GM19438 (cell line): ENCODE results near the gene ANKS1B.
"Not testable (repeated sequence)": the region's sequence is repeated elsewhere in the genome, so short reads cannot be mapped to it uniquely, and the experiment has no call there.

ENCODE experiments used
- ATAC-seq: cut with Tn5 transposase; IDR thresholded peaks from one replicate; pipeline ENCODE4 v1.9.1; 2021; ENCODE audit warnings: low read depth; ENCODE audit not compliant: unreplicated experiment

ANKS1B gene

GRCh38 chr12:98998697-98999299, 985.9 kb downstream of the ANKS1B start:
- peak; percentile 92 for ATAC-seq

GRCh38 chr12:98997899-98998298, 986.8 kb downstream of the ANKS1B start:
- ATAC-seq = no peak

GRCh38 chr12:98990648-98991047, 994.1 kb downstream of the ANKS1B start:
- ATAC-seq = no peak

GRCh38 chr12:98985156-98985555, 999.6 kb downstream of the ANKS1B start:
- no peak for ATAC-seq

- ATAC-seq = no peak
These were observed 1001.1 kb downstream of the ANKS1B start for GRCh38 chr12:98983647-98984046.

GRCh38 chr12:98980508-98980907, 1004.2 kb downstream of the ANKS1B start:
- no peak for ATAC-seq

- ATAC-seq = no peak
These were observed 1007.5 kb downstream of the ANKS1B start for GRCh38 chr12:98977186-98977585.

- ATAC-seq = no peak
These were observed 1009.9 kb downstream of the ANKS1B start for GRCh38 chr12:98974767-98975381.

GRCh38 chr12:98973395-98973794, 1011.3 kb downstream of the ANKS1B start:
- no peak for ATAC-seq

- ATAC-seq = no peak
These were observed 1013.8 kb downstream of the ANKS1B start for GRCh38 chr12:98970950-98971349.

- ATAC-seq = no peak
These were observed 1014.5 kb downstream of the ANKS1B start for GRCh38 chr12:98970210-98970609.

GRCh38 chr12:98968896-98969295, 1015.8 kb downstream of the ANKS1B start:
- ATAC-seq = no peak

- ATAC-seq = not testable (repeated sequence)
These were observed 1027.6 kb downstream of the ANKS1B start for GRCh38 chr12:98957135-98957534.

- peak; percentile 71 for ATAC-seq
These were observed 1029.5 kb downstream of the ANKS1B start for GRCh38 chr12:98955284-98955683.

- no peak for ATAC-seq
These were observed 1030.2 kb downstream of the ANKS1B start for GRCh38 chr12:98954506-98954905.

- ATAC-seq = no peak
These were observed 1033.3 kb downstream of the ANKS1B start for GRCh38 chr12:98951406-98951805.

GRCh38 chr12:98948343-98948949, 1036.3 kb downstream of the ANKS1B start:
- ATAC-seq = no peak

- ATAC-seq = no peak
These were observed 1038.9 kb downstream of the ANKS1B start for GRCh38 chr12:98945864-98946263.

- no peak for ATAC-seq
These were observed 1044.8 kb downstream of the ANKS1B start for GRCh38 chr12:98939926-98940325.

- no peak for ATAC-seq
These were observed 1045.4 kb downstream of the ANKS1B start for GRCh38 chr12:98939350-98939749.

GRCh38 chr12:98935847-98936246, 1048.9 kb downstream of the ANKS1B start:
- ATAC-seq = no peak

GRCh38 chr12:98922871-98923270, 1061.9 kb downstream of the ANKS1B start:
- no peak for ATAC-seq
